Measurements from ENCODE around the gene PMVK.
"Not testable (repeated sequence)": the region's sequence is repeated elsewhere in the genome, so short reads cannot be mapped to it uniquely, and the experiment has no call there.

Gene PMVK

GRCh38 chr1:154912755-154913154 lies 23.8 kb downstream of the PMVK start:
- no peak overlapping the region for H3K4me3 ChIP-seq (replicated peaks; ENCODE audit: low read depth, low read length)
- DNase-seq (ENCODE audit: extremely low read depth, low read depth), result no peak
- TF ChIP-seq, protein P1, sequence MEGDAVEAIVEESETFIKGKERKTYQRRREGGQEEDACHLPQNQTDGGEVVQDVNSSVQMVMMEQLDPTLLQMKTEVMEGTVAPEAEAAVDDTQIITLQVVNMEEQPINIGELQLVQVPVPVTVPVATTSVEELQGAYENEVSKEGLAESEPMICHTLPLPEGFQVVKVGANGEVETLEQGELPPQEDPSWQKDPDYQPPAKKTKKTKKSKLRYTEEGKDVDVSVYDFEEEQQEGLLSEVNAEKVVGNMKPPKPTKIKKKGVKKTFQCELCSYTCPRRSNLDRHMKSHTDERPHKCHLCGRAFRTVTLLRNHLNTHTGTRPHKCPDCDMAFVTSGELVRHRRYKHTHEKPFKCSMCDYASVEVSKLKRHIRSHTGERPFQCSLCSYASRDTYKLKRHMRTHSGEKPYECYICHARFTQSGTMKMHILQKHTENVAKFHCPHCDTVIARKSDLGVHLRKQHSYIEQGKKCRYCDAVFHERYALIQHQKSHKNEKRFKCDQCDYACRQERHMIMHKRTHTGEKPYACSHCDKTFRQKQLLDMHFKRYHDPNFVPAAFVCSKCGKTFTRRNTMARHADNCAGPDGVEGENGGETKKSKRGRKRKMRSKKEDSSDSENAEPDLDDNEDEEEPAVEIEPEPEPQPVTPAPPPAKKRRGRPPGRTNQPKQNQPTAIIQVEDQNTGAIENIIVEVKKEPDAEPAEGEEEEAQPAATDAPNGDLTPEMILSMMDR (IDR thresholded peaks at IDR 0.05; ENCODE audit: low read depth, low read length, missing control alignments), result no peak

- no peak for DNase-seq (ENCODE audit: extremely low read depth, low read depth)
- TF ChIP-seq, protein P1 (IDR thresholded peaks at IDR 0.05; ENCODE audit: low read depth, low read length, missing control alignments), result no peak
- H3K4me3 ChIP-seq (replicated peaks; ENCODE audit: low read depth, low read length), result no peak overlapping the region
Observed at GRCh38 chr1:154911691-154912550, 24.6 kb downstream of the PMVK start.

GRCh38 chr1:154910851-154911250 lies 25.7 kb downstream of the PMVK start:
- TF ChIP-seq, protein P1 (IDR thresholded peaks at IDR 0.05; ENCODE audit: low read depth, low read length, missing control alignments), result no peak
- no peak for DNase-seq (ENCODE audit: extremely low read depth, low read depth)
- H3K4me3 ChIP-seq (replicated peaks; ENCODE audit: low read depth, low read length), result no peak overlapping the region

- H3K4me3 ChIP-seq (replicated peaks; ENCODE audit: low read depth, low read length), result no peak overlapping the region
- no peak for DNase-seq (ENCODE audit: extremely low read depth, low read depth)
- TF ChIP-seq, protein P1 (IDR thresholded peaks at IDR 0.05; ENCODE audit: low read depth, low read length, missing control alignments), result no peak
Observed at GRCh38 chr1:154908937-154909336, 27.6 kb downstream of the PMVK start.

DNA sequence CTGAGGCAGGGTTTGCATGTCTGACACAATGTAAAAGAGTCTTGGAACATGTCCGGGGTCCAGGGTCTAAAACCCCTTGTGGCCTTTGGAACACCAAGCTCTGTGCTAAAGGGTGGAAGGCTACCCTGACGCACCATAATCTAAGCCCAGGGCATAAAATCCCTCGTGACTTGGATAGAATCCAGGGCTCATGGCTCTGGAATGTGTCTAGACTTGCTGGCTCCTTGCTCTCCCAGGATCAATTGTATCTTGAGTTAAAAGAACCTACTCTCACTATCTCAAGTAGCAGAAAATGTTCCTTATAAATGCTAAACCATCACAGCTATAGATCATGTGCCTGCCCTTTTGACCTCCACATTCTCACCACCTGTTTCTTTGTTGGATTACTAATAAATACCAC lies 28.4 kb downstream of the PMVK start:
- DNase-seq (ENCODE audit: extremely low read depth, low read depth); H3K4me3 ChIP-seq (replicated peaks; ENCODE audit: low read depth, low read length): not testable (repeated sequence)

GRCh38 chr1:154906621-154907081 lies 29.9 kb downstream of the PMVK start:
- no peak overlapping the region for H3K4me3 ChIP-seq (replicated peaks; ENCODE audit: low read depth, low read length)
- TF ChIP-seq, protein P1 (IDR thresholded peaks at IDR 0.05; ENCODE audit: low read depth, low read length, missing control alignments), result peak; percentile 44
- DNase-seq (ENCODE audit: extremely low read depth, low read depth), result no peak

GRCh38 chr1:154902938-154903566 lies 33.5 kb downstream of the PMVK start:
- TF ChIP-seq, protein P1 (IDR thresholded peaks at IDR 0.05; ENCODE audit: low read depth, low read length, missing control alignments), result no peak
- no peak overlapping the region for H3K4me3 ChIP-seq (replicated peaks; ENCODE audit: low read depth, low read length)
- DNase-seq (ENCODE audit: extremely low read depth, low read depth), result no peak

All from HFF-Myc (cell line).